Measurements from ENCODE around the gene HS3ST4. TPM values are rescaled to one million over a fixed set of nuclear protein-coding genes. Genes with fewer than 3 reads are reported as not detected.

Gene HS3ST4
- total and polyA plus RNA-seq, 2 of the 4 experiments (the other 2 are of a cell fraction), result not detected

DNA sequence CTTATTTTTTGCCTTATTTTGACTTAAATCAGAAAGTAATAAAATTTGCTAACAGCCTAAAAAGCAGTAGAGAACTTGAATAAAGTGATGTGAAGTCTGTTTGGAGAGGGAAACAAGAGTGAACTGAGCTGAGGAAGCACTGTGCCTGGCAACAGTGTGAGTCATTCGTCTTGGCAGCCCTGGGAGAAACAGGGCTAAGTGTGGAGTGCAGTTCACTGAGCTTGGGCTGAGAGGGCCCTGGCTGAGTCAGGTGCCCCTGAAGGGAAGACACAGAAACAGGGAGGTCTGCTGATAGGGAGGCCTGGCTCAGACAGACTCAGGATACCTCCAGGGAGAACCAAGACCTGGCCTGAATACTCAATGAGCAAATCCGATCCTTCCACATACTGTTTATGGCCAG is 132.1 kb downstream of the HS3ST4 start:
- no peaks in the 10 kb centered on the region for H3K27me3 ChIP-seq (ENCODE audit: control insufficient read depth, insufficient read depth, low read length)
- no peak overlapping the region for H2BK15ac ChIP-seq (ENCODE audit: low read depth, low read length)
- no peak overlapping the region for H3K4me2 ChIP-seq (ENCODE audit: low read depth, low read length)
- no peaks in the 10 kb centered on the region for H3K4me1 ChIP-seq (ENCODE audit: control insufficient read depth, insufficient read depth, low read length)
- H2BK5ac ChIP-seq (ENCODE audit: low read depth, low read length, poor library complexity, severe bottlenecking), result no peak overlapping the region
- H2AK9ac ChIP-seq (replicated peaks; ENCODE audit: low read depth, low read length, poor library complexity), result no peak overlapping the region
- no peak overlapping the region for H2BK20ac ChIP-seq (ENCODE audit: low read depth, low read length)
- no TSS peak for BruUV-seq (replicated peaks)
- H3K27ac ChIP-seq (ENCODE audit: insufficient read depth, low read length), result no peak overlapping the region
- H3K4ac ChIP-seq (ENCODE audit: low read depth, low read length), result no peak overlapping the region
- H4K5ac ChIP-seq (ENCODE audit: low read depth, low read length), result no peak overlapping the region
- H3K79me1 ChIP-seq (ENCODE audit: low read depth in 1 of 2, low read length in 2 of 2), result no peaks in the 10 kb centered on the region
- H3K56ac ChIP-seq (ENCODE audit: extremely low read depth, insufficient read depth, low read length), result no peak overlapping the region
- H3K14ac ChIP-seq (replicated peaks; ENCODE audit: low read depth, low read length), result no peak overlapping the region
- no peak overlapping the region for H4K8ac ChIP-seq (ENCODE audit: low read depth in 2 of 2, low read length in 2 of 2)
- dilution Hi-C loops (cut with HindIII; ENCODE audit: low sequenced_read_pairs, unreplicated experiment) (no loop called here), intact Hi-C loops (cut with micrococcal nuclease) (no loop called here), in situ Hi-C loops (cut with MboI; ENCODE audit: low sequenced_read_pairs) (no loop called here)
- no peak for TF ChIP-seq RAD21 (IDR thresholded peaks at IDR 0.05; ENCODE audit: low read length)
- TF ChIP-seq, protein P1, sequence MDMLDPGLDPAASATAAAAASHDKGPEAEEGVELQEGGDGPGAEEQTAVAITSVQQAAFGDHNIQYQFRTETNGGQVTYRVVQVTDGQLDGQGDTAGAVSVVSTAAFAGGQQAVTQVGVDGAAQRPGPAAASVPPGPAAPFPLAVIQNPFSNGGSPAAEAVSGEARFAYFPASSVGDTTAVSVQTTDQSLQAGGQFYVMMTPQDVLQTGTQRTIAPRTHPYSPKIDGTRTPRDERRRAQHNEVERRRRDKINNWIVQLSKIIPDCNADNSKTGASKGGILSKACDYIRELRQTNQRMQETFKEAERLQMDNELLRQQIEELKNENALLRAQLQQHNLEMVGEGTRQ (IDR thresholded peaks at IDR 0.05; ENCODE audit: low read depth, low read length), result no peak
- TF ChIP-seq MAFK (IDR thresholded peaks at IDR 0.05; ENCODE audit: low read depth, low read length), result no peak
- TF ChIP-seq, protein P2, sequence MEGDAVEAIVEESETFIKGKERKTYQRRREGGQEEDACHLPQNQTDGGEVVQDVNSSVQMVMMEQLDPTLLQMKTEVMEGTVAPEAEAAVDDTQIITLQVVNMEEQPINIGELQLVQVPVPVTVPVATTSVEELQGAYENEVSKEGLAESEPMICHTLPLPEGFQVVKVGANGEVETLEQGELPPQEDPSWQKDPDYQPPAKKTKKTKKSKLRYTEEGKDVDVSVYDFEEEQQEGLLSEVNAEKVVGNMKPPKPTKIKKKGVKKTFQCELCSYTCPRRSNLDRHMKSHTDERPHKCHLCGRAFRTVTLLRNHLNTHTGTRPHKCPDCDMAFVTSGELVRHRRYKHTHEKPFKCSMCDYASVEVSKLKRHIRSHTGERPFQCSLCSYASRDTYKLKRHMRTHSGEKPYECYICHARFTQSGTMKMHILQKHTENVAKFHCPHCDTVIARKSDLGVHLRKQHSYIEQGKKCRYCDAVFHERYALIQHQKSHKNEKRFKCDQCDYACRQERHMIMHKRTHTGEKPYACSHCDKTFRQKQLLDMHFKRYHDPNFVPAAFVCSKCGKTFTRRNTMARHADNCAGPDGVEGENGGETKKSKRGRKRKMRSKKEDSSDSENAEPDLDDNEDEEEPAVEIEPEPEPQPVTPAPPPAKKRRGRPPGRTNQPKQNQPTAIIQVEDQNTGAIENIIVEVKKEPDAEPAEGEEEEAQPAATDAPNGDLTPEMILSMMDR (conservative IDR thresholded peaks at IDR 0.05; ENCODE audit: low read depth, low read length), result no peak
- no peak for TF ChIP-seq CEBPB (IDR thresholded peaks at IDR 0.05; ENCODE audit: low read depth, low read length)
- no peak for TF ChIP-seq POLR2A (IDR thresholded peaks at IDR 0.05; ENCODE audit: low read depth, low read length)
- no peak for TF ChIP-seq MXI1 (IDR thresholded peaks at IDR 0.05; ENCODE audit: borderline replicate concordance, low read depth, low read length)
- no peak for TF ChIP-seq RCOR1 (IDR thresholded peaks at IDR 0.05; ENCODE audit: insufficient replicate concordance, low read length)
- TF ChIP-seq RFX5 (IDR thresholded peaks at IDR 0.05; ENCODE audit: low read depth, low read length), result no peak
- TF ChIP-seq MAZ (IDR thresholded peaks at IDR 0.05; ENCODE audit: borderline replicate concordance, low read depth, low read length), result no peak
- no peak for TF ChIP-seq FOS (IDR thresholded peaks at IDR 0.05; ENCODE audit: low read depth, low read length)
- no peak for TF ChIP-seq CHD1 (IDR thresholded peaks at IDR 0.05; ENCODE audit: low read depth, low read length)
- TF ChIP-seq BHLHE40 (IDR thresholded peaks at IDR 0.05; ENCODE audit: low read depth, low read length), result no peak
- TF ChIP-seq, protein P3, sequence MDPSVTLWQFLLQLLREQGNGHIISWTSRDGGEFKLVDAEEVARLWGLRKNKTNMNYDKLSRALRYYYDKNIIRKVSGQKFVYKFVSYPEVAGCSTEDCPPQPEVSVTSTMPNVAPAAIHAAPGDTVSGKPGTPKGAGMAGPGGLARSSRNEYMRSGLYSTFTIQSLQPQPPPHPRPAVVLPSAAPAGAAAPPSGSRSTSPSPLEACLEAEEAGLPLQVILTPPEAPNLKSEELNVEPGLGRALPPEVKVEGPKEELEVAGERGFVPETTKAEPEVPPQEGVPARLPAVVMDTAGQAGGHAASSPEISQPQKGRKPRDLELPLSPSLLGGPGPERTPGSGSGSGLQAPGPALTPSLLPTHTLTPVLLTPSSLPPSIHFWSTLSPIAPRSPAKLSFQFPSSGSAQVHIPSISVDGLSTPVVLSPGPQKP (IDR thresholded peaks at IDR 0.05; ENCODE audit: borderline replicate concordance, low read depth, low read length), result no peak
- no peak for TF ChIP-seq SMC3 (IDR thresholded peaks at IDR 0.05; ENCODE audit: low read depth, low read length)
- H3K9me1 ChIP-seq (ENCODE audit: insufficient read depth, low read length), result no peaks in the 10 kb centered on the region
- no peaks in the 10 kb centered on the region for H3K36me3 ChIP-seq (ENCODE audit: control insufficient read depth, insufficient read depth, low read length)
- no peak overlapping the region for H2AFZ ChIP-seq (replicated peaks; ENCODE audit: low read length, poor library complexity)
- H3K9ac ChIP-seq (ENCODE audit: low read depth, low read length), result no peak overlapping the region
- no peak overlapping the region for H3K23ac ChIP-seq (ENCODE audit: low read depth, low read length)
- H2BK120ac ChIP-seq (ENCODE audit: low read depth, low read length), result no peak overlapping the region
- no peak overlapping the region for H3K18ac ChIP-seq (ENCODE audit: low read depth, low read length)
- no peaks in the 10 kb centered on the region for H4K20me1 ChIP-seq (ENCODE audit: insufficient read depth, low read length)
- H2AK5ac ChIP-seq (ENCODE audit: low read depth, low read length), result no peak overlapping the region
- peaks cover under 1% of the 10 kb centered on the region; the same call in 1 of the 2 replicates for H3K9me3 ChIP-seq (ENCODE audit: control insufficient read depth, insufficient read depth, low read length)
- no peak overlapping the region for H4K91ac ChIP-seq (ENCODE audit: insufficient read depth, low read depth, low read length)
- ATAC-seq (ENCODE audit: low read depth) (no peak), DNase-seq (no peak)
- ChIA-PET CTCF (no interaction called here), POLR2A (ENCODE audit: unreplicated experiment) (no interaction called here)
- WGBS, 2 experiments (ENCODE audit: extremely low coverage in 2 of 2, insufficient read length in 1 of 2), result 0% methylated on average over 1 of the region's 2 CpGs; no CpG with 5 or more reads in 1 of the 2 experiments
- no peak overlapping the region for H3K4me3 ChIP-seq (ENCODE audit: insufficient read depth, low read depth, low read length)

All from IMR-90 (cell line).